Panc1 (cell line): ENCODE measurements around the gene POU2F2. TPM values are rescaled to one million over a fixed set of nuclear protein-coding genes. Genes with fewer than 3 reads are reported as not detected.

Experiments
- ATAC-seq: fragments of 200-7000 bp; cut with Tn5 transposase; 2 replicates; pipeline ENCODE4 v1.9.1; 2020; ENCODE audit warnings: mild to moderate bottlenecking, moderate library complexity
- BruUV-seq: library from RNA; stranded (reverse); fragments of 400-500 nt; replicated peaks from 2 replicates; lab custom pipeline; 2021; lab: Mats Ljungman, UMichigan
- CTCF ChIA-PET: fragments of 300-600 bp; sonication (Branson Sonifier 250); formaldehyde crosslinking; loops from one replicate; lab custom pipeline; 2022; ENCODE audit warnings: antibody characterized with exemption; lab: Charles Lee
- POLR2A ChIA-PET: fragments of 300-600 bp; sonication (Branson Sonifier 250); formaldehyde crosslinking; loops from one replicate; lab custom pipeline; 2022; ENCODE audit warnings: antibody characterized with exemption; lab: Charles Lee
- DNase-seq: peaks from one replicate; pipeline ENCODE4 v3.0.0-alpha.2; 2010; ENCODE audit warnings: low read depth, low spot score
- H3K27ac ChIP-seq: 2 replicates; pipeline ENCODE4 v1.5.1; 2011; ENCODE audit warnings: mild to moderate bottlenecking, low read length, inconsistent platforms
- H3K27me3 ChIP-seq: fragments of 200-500 bp; sonication (Bioruptor generic); 2 replicates; pipeline ENCODE4 v1.6.0; 2014; ENCODE audit warnings: low read length, inconsistent platforms; ENCODE audit not compliant: control insufficient read depth, insufficient read depth
- H3K36me3 ChIP-seq: fragments of 200-500 bp; sonication (Bioruptor generic); 2 replicates; pipeline ENCODE4 v1.5.1; 2014; ENCODE audit warnings: inconsistent platforms, mild to moderate bottlenecking, low read length, moderate library complexity; ENCODE audit not compliant: control insufficient read depth, insufficient read depth
- H3K4me1 ChIP-seq: 2 replicates; pipeline ENCODE4 v1.5.1; 2011; ENCODE audit warnings: inconsistent platforms, mild to moderate bottlenecking, low read length, moderate library complexity; ENCODE audit not compliant: control insufficient read depth, insufficient read depth
- H3K4me3 ChIP-seq, 2 experiments: 2 replicates each; pipeline ENCODE4 v1.5.1; 2011 to 2012; ENCODE audit warnings: low read depth in 2 of 2, low read length in 2 of 2, mild to moderate bottlenecking in 2 of 2, inconsistent platforms in 1 of 2, moderate library complexity in 1 of 2
- H3K9me3 ChIP-seq: fragments of 200-500 bp; sonication (Bioruptor generic); 2 replicates; pipeline ENCODE4 v1.5.1; 2014; ENCODE audit warnings: low read depth, mild to moderate bottlenecking, inconsistent platforms, low read length, moderate library complexity; ENCODE audit not compliant: control insufficient read depth, insufficient read depth
- POLR2AphosphoS5 ChIP-seq: IDR thresholded peaks from 2 replicates; pipeline ENCODE4 v1.6.1; 2012; ENCODE audit warnings: mild to moderate bottlenecking, low read depth, low read length, moderate library complexity
- SIN3A ChIP-seq: IDR thresholded peaks from 2 replicates; pipeline ENCODE4 v1.6.1; 2012; ENCODE audit warnings: low read depth, mild to moderate bottlenecking, low read length, moderate library complexity, borderline replicate concordance; ENCODE audit not compliant: insufficient read depth
- TCF7L2 ChIP-seq: IDR thresholded peaks from 2 replicates; pipeline ENCODE4 v1.6.1; 2011; ENCODE audit warnings: mild to moderate bottlenecking, low read depth, low read length, inconsistent platforms
- in situ Hi-C: cut with HindIII; loops from 2 replicates; pipeline ENCODE4 v1.10.0; 2016; ENCODE audit warnings: low sequenced_read_pairs, low pct_unique_long_range_greater_than_20kb
- intact Hi-C: fragments of 100-400 bp; cut with micrococcal nuclease; formaldehyde crosslinking; loops from one replicate; pipeline ENCODE4 v1.10.0; 2022; ENCODE audit not compliant: unreplicated experiment
- total RNA-seq: library from RNA; stranded (reverse); gene quantifications from one replicate; pipeline ENCODE4 v1.2.1, GENCODE V29; 2021; ENCODE audit not compliant: unreplicated experiment
- TF ChIP-seq, protein P1 (sequence below), 2 experiments: IDR thresholded peaks; 2 replicates each; pipeline ENCODE4 v1.6.1; 2011 to 2012; ENCODE audit warnings: low read depth in 2 of 2, control low read depth in 1 of 2, low read length in 1 of 2, mild to moderate bottlenecking in 1 of 2, moderate library complexity in 1 of 2; ENCODE audit not compliant: insufficient read depth in 1 of 2
- TF ChIP-seq, protein P2 (sequence below): fragments of 450-650 bp; IDR thresholded peaks from 2 replicates; pipeline ENCODE4 v1.5.1; 2017; ENCODE audit warnings: mild to moderate bottlenecking

POU2F2 gene
- total RNA-seq, 1 experiment from 2014 or later: 0.10 TPM

DNA sequence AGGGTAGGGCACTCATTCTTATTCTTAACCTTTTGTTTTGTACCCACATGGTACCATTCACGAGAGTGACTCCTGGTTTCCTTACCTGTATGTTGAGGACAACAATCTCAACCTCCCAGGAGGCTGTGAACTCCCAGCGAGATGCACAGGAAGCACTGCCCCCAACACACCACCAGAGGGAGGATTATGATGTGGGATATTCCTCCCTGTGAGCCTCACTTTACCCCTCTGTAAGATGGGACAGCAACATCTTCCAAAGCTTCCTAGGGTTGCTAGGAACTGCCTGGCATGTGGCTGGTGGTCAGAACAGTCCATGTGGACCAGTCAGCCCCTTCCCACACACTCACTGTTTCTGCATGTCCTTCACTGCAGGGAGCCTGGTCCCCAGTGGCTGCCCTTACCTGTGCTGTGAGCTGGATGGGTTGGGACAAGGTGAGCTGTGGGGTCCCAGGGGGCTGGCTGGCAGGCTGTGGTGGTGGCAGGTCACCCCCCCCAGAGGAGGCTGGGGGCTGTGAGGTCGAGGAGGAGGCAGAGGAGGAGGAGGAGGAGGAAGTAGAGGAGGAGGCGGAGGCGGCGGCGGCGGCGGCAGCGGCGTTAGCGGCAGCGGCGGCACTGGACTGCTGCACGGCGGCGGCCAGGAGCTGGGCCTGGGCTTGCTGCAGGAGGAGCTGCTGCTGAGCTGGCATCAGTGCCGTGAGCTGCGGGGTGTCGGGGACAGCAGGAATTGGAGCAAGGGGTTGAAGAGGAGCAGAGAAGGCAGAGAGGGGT, 15.8 kb downstream of the POU2F2 start:
- in situ Hi-C loops: no loop called here
- ATAC-seq (no peak), DNase-seq (no peak)
- Histone ChIP-seq H3K4me3 (no peak overlapping the region), H3K9me3 (no peaks in the 10 kb centered on the region), H3K27me3 (no peaks in the 10 kb centered on the region), H3K36me3 (no peaks in the 10 kb centered on the region), H3K27ac (no peak overlapping the region), H3K4me1 (peaks cover 9% of the 10 kb centered on the region)
- TF ChIP-seq POLR2AphosphoS5 (no peak), TCF7L2 (no peak), SIN3A (no peak)
- TF ChIP-seq, protein P1, sequence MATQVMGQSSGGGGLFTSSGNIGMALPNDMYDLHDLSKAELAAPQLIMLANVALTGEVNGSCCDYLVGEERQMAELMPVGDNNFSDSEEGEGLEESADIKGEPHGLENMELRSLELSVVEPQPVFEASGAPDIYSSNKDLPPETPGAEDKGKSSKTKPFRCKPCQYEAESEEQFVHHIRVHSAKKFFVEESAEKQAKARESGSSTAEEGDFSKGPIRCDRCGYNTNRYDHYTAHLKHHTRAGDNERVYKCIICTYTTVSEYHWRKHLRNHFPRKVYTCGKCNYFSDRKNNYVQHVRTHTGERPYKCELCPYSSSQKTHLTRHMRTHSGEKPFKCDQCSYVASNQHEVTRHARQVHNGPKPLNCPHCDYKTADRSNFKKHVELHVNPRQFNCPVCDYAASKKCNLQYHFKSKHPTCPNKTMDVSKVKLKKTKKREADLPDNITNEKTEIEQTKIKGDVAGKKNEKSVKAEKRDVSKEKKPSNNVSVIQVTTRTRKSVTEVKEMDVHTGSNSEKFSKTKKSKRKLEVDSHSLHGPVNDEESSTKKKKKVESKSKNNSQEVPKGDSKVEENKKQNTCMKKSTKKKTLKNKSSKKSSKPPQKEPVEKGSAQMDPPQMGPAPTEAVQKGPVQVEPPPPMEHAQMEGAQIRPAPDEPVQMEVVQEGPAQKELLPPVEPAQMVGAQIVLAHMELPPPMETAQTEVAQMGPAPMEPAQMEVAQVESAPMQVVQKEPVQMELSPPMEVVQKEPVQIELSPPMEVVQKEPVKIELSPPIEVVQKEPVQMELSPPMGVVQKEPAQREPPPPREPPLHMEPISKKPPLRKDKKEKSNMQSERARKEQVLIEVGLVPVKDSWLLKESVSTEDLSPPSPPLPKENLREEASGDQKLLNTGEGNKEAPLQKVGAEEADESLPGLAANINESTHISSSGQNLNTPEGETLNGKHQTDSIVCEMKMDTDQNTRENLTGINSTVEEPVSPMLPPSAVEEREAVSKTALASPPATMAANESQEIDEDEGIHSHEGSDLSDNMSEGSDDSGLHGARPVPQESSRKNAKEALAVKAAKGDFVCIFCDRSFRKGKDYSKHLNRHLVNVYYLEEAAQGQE (IDR thresholded peaks at IDR 0.05; ENCODE audit: insufficient read depth in 1 of 2, low read depth in 2 of 2, low read length in 1 of 2): no peak
- TF ChIP-seq, protein P2, sequence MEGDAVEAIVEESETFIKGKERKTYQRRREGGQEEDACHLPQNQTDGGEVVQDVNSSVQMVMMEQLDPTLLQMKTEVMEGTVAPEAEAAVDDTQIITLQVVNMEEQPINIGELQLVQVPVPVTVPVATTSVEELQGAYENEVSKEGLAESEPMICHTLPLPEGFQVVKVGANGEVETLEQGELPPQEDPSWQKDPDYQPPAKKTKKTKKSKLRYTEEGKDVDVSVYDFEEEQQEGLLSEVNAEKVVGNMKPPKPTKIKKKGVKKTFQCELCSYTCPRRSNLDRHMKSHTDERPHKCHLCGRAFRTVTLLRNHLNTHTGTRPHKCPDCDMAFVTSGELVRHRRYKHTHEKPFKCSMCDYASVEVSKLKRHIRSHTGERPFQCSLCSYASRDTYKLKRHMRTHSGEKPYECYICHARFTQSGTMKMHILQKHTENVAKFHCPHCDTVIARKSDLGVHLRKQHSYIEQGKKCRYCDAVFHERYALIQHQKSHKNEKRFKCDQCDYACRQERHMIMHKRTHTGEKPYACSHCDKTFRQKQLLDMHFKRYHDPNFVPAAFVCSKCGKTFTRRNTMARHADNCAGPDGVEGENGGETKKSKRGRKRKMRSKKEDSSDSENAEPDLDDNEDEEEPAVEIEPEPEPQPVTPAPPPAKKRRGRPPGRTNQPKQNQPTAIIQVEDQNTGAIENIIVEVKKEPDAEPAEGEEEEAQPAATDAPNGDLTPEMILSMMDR: no peak
- BruUV-seq: no TSS peak
- intact Hi-C loops: no loop called here
- ChIA-PET POLR2A (no interaction called here), CTCF (no interaction called here)

DNA sequence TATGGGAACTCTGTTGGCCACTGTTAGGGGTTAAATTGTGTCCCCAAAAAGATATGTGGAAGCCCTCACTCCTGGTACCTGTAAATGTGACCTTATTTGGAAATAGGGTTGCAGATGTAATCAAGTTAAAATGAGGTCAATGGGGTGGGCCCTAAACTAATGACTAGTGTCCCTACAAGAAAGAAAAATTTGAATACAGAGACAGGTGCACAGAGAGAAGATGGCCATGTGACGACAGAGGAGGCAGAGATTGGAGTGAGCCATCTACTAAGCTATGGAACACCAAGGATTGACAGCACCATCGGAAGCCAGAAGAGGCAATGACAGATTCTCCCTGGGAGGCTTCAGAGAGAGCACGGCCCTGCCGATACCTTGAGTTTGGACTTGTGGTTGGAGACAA, 16.5 kb downstream of the POU2F2 start:
- in situ Hi-C loops (no loop called here), intact Hi-C loops (no loop called here)
- Histone ChIP-seq H3K36me3 (no peaks in the 10 kb centered on the region), H3K4me3 (no peak overlapping the region), H3K9me3 (no peaks in the 10 kb centered on the region), H3K27me3 (no peaks in the 10 kb centered on the region), H3K27ac (no peak overlapping the region), H3K4me1 (peaks cover 9% of the 10 kb centered on the region)
- ChIA-PET POLR2A (no interaction called here), CTCF (no interaction called here)
- DNase-seq: no peak
- ATAC-seq: no peak
- TF ChIP-seq TCF7L2: no peak
- TF ChIP-seq, protein P1 (IDR thresholded peaks at IDR 0.05; ENCODE audit: insufficient read depth in 1 of 2, low read depth in 2 of 2, low read length in 1 of 2): no peak
- TF ChIP-seq POLR2AphosphoS5: no peak
- no peak for TF ChIP-seq SIN3A
- TF ChIP-seq, protein P2: no peak
- BruUV-seq: no TSS peak
